Measurements from ENCODE around the gene KLHL9. TPM values are rescaled to one million over a fixed set of nuclear protein-coding genes. Genes with fewer than 3 reads are reported as not detected.

Gene KLHL9
- polyA plus RNA-seq, 3 donors: 5.0 to 8.8 (median 7.8) TPM

DNA sequence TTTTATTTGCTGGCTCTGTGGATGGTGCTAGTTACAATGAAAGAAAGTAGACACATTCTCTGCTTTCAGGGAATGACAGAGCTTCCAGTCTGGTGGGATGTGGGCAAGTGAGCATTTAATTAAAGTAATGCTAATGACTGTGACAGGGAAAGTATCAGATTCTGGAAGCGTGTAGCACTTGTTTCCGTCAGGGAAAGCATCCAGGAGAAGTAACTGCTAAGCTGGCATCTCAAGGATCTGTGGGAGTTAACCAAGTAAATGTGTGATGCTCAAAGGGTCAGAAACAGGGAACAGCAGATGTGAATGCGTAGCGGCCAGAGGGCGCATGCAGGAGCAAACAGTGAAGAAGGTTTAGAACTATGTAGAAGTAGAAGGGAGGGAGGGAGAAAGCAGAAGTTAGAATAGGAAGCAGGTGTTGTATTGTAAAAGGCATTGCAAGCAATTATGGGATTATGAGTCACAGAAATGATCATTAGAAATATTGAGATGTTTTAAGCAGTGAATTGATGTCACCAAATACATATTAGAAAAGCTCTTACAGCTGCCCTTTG lies 12.2 kb downstream of the KLHL9 start:
- WGBS, 3 donors: 80 to 89% (median 87%) methylated on average over 5 of the region's 5 CpGs
- H3K27ac ChIP-seq (ENCODE audit: low read depth, low read length): no peak overlapping the region

GRCh38 chr9:21320465-21320864 lies 14.7 kb downstream of the KLHL9 start:
- 70 to 74% (median 72%) methylated on average over 2 of the region's 2 CpGs for WGBS, 3 donors
- H3K27ac ChIP-seq (ENCODE audit: low read depth, low read length): no peak overlapping the region

GRCh38 chr9:21317956-21318923 lies 17.0 kb downstream of the KLHL9 start:
- 16 to 18% (median 17%) methylated on average over 7 of the region's 7 CpGs for WGBS, 3 donors
- H3K27ac ChIP-seq (ENCODE audit: low read depth, low read length): no peak overlapping the region

DNA sequence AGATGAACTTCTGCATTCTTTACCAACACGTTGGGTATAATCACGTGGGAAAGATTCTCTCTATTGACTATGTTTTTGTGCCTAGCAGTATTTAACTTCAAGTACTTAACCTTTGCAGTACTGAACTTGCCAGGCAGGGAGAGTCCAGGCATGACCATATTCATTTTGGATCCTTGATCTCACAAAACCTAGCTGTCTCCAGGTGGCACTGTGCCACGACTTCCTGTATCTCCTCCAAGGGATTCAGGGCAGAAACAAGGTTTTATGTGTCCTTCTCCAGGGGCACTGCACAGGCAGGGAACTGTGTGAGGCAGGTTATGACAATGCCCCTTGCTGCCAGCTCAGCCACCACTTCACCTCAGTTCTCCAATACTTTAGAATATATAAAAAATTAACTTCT lies 18.3 kb downstream of the KLHL9 start:
- no peak overlapping the region for H3K27ac ChIP-seq (ENCODE audit: low read depth, low read length)
- 15 to 19% (median 18%) methylated on average over 3 of the region's 3 CpGs for WGBS, 3 donors

GRCh38 chr9:21316032-21316842 lies 19.0 kb downstream of the KLHL9 start:
- 32 to 43% (median 36%) methylated on average over 8 of the region's 8 CpGs for WGBS, 3 donors
- no peak overlapping the region for H3K27ac ChIP-seq (ENCODE audit: low read depth, low read length)

DNA sequence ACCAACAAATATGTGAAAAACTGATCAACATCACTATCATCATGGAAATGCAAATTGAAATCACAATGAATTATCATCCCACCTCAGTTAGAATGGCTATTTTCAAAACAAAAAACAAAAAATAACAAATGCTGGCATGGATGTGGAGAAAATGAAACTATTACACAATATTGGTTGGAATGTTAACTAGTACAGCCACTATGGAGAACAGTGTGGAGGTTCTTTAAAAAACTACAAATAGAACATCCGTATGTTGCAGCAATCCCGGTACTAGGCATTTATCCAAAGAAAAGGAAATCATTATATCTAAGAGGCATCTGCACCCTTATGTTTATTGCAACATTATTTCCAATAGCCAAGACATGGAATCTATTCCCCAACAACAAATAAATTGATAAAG lies 21.1 kb downstream of the KLHL9 start:
- WGBS, 3 donors: 79 to 88% (median 84%) methylated on average over 2 of the region's 2 CpGs

GRCh38 chr9:21311889-21312288 lies 23.3 kb downstream of the KLHL9 start:
- 67 to 81% (median 75%) methylated on average over 1 of the region's 1 CpG for WGBS, 3 donors
- H3K27ac ChIP-seq (ENCODE audit: low read depth, low read length): no peak overlapping the region

More for the DNA sequence above, 21.1 kb downstream of the KLHL9 start:
- H3K27ac ChIP-seq (ENCODE audit: low read depth, low read length): no peak overlapping the region

DNA sequence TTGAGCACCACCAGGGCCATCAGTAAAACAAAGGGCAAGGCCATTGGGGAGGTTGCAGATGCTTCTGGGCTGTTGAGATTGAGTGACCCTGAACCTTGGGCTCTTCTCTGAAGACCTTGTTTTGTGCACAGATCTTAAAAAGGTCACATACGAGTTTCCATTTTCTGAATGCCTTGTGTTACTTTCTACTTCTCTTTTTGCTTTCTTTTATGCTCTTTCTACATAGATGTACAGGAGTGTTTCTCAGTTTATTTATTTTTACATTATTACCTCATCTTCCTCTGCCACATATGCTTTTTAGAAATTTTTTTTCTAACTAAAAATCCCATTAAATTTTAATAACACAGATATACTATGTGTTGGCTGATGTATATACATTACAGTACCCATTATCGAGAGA lies 30.0 kb downstream of the KLHL9 start, which contains the start of gene IFNA5:
IFNA5 (minus strand) TSS at position 101 of the 400 bp plus-strand sequence; CDS start at position 44, 57 bp downstream.
- no peak within 1 kb of the TSS for H3K27ac ChIP-seq (ENCODE audit: low read depth, low read length)
- 83 to 97% (median 84%) methylated on average over 2 of the region's 2 CpGs for WGBS, 3 donors

DNA sequence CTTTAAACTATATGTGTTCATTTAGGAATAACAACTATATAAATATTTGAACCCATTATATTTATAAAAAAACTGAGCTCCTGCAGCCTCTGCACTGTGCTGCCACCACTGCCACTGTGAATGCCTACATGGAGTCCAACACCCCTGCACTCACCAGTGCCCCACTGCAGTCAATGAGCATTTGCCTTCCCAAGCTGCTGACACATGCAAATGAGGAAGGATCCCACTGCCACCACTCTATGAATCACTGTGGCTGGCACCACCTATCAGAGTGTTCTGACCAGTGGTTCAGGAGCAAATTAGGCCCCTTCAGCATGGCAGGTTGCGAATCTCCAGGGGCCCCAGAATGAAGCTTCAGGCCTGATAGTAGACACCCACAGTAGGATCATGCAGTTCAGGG lies 39.2 kb downstream of the KLHL9 start:
- 79 to 95% (median 90%) methylated on average over 1 of the region's 1 CpG for WGBS, 3 donors
- H3K27ac ChIP-seq (ENCODE audit: low read depth, low read length): no peak overlapping the region

- H3K27ac ChIP-seq (ENCODE audit: low read depth, low read length): no peak overlapping the region
- 41 to 46% (median 44%) methylated on average over 6 of the region's 6 CpGs for WGBS, 3 donors
Observed at GRCh38 chr9:21294904-21295538, 40.2 kb downstream of the KLHL9 start.

- H3K27ac ChIP-seq (ENCODE audit: low read depth, low read length): no peak overlapping the region
- WGBS, 3 donors: 62 to 75% (median 73%) methylated on average over 1 of the region's 1 CpG
Observed at GRCh38 chr9:21294364-21294774, 40.8 kb downstream of the KLHL9 start.

- 26 to 43% (median 34%) methylated on average over 2 of the region's 2 CpGs for WGBS, 3 donors
- no peak overlapping the region for H3K27ac ChIP-seq (ENCODE audit: low read depth, low read length)
Observed at GRCh38 chr9:21289848-21290247, 45.4 kb downstream of the KLHL9 start.

DNA sequence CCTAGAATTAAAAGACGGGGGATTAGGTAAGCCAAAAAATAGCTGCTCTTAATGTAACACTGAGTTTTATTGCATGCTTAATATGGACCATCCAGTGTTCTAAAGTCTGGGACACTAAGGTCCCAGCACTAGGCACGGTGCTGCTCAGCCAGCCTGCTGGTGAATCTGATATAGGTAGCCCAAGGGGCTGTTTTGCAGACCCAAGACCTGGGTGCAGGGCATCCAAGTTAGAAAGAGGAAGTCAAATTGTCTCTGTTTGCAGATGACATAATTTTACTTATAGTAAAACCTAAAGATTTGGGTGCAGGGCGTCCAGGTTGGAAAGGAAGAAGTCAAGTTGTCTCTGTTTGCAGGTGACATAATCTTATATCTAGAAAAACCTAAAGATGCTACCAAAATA lies 47.9 kb downstream of the KLHL9 start:
- WGBS, 3 donors: 54 to 68% (median 65%) methylated on average over 3 of the region's 3 CpGs

DNA sequence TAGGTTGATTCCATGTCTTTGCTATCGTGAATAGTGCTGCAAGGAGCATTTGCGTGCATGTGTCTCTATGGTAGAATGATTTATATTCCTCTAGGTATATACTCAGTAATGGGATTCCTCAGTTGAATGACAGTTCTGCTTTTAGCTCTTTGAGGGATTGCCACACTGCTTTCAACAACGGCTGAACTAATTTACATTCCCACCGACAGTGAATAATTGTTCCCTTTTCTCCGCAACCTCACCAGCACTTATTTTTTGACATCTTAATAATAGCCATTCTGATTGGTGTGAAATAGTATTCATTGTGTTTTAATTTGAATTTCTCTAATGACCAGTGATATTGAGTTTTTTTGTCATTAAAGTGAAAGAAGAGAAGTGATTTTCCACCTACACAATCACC lies 48.5 kb downstream of the KLHL9 start:
- 58 to 80% (median 68%) methylated on average over 5 of the region's 5 CpGs for WGBS, 3 donors
- no peak overlapping the region for H3K27ac ChIP-seq (ENCODE audit: low read depth, low read length)

More for the DNA sequence above, 47.9 kb downstream of the KLHL9 start:
- no peak overlapping the region for H3K27ac ChIP-seq (ENCODE audit: low read depth, low read length)

- no peak overlapping the region for H3K27ac ChIP-seq (ENCODE audit: low read depth, low read length)
- WGBS, 3 donors: 83 to 93% (median 91%) methylated on average over 5 of the region's 5 CpGs
Observed at GRCh38 chr9:21286099-21286498, 49.1 kb downstream of the KLHL9 start.

GRCh38 chr9:21281275-21281674 lies 53.9 kb downstream of the KLHL9 start:
- WGBS, 3 donors: 37 to 58% (median 55%) methylated on average over 2 of the region's 2 CpGs
- no peak overlapping the region for H3K27ac ChIP-seq (ENCODE audit: low read depth, low read length)
